WTC11 (cell line): ENCODE results near the gene PTPRN2. TPM values are rescaled to one million over a fixed set of nuclear protein-coding genes. Genes with fewer than 3 reads are reported as not detected.

Experiments
- ATAC-seq: fragments of 200-7000 bp; cut with Tn5 transposase; 2 replicates; pipeline ENCODE4 v1.10.0; 2021; ENCODE audit warnings: mild to moderate bottlenecking, moderate library complexity
- CTCF ChIA-PET: fragments of 300-600 bp; sonication (Branson Sonifier 250); formaldehyde crosslinking; loops from one replicate; lab custom pipeline; 2021; ENCODE audit warnings: antibody characterized with exemption; lab: Charles Lee
- POLR2A ChIA-PET: fragments of 350-600 bp; sonication (Branson Sonifier 250); formaldehyde crosslinking; loops from one replicate; lab custom pipeline; 2021; ENCODE audit warnings: antibody characterized with exemption; lab: Charles Lee
- DNase-seq: peaks from one replicate; pipeline ENCODE4 v3.0.0; 2021; ENCODE audit warnings: low spot score
- H3K27ac Mint-ChIP-seq: 2 replicates; pipeline ENCODE4 v1.8.0; 2021; ENCODE audit warnings: mixed read lengths
- H3K27me3 Mint-ChIP-seq: 2 replicates; pipeline ENCODE4 v1.8.0; 2021; ENCODE audit warnings: low read depth, mild to moderate bottlenecking, moderate library complexity, mixed read lengths
- H3K36me3 Mint-ChIP-seq: 2 replicates; pipeline ENCODE4 v1.8.0; 2021; ENCODE audit warnings: mixed read lengths
- H3K4me1 Mint-ChIP-seq: 2 replicates; pipeline ENCODE4 v1.8.0; 2022; ENCODE audit warnings: mixed read lengths
- H3K4me3 Mint-ChIP-seq: 2 replicates; pipeline ENCODE4 v1.8.0; 2021; ENCODE audit warnings: mild to moderate bottlenecking, moderate library complexity, mixed read lengths
- H3K9me3 Mint-ChIP-seq: 2 replicates; pipeline ENCODE4 v1.8.0; 2021; ENCODE audit warnings: mixed read lengths
- CBFB ChIP-seq: sonication (generic); formaldehyde crosslinking; IDR thresholded peaks from 2 replicates; pipeline ENCODE4 v1.8.1; 2022; ENCODE audit warnings: mild to moderate bottlenecking, low read depth, missing genetic modification reagents
- CREM ChIP-seq: sonication (generic); formaldehyde crosslinking; IDR thresholded peaks from 2 replicates; pipeline ENCODE4 v1.8.1; 2022; ENCODE audit warnings: mild to moderate bottlenecking, missing genetic modification reagents, moderate library complexity
- ESRRA ChIP-seq: sonication (generic); formaldehyde crosslinking; IDR thresholded peaks from 2 replicates; pipeline ENCODE4 v1.8.1; 2022; ENCODE audit warnings: mild to moderate bottlenecking, missing genetic modification reagents, borderline replicate concordance
- GABPB1 ChIP-seq: sonication (generic); formaldehyde crosslinking; IDR thresholded peaks from 2 replicates; pipeline ENCODE4 v1.8.1; 2023; ENCODE audit warnings: mild to moderate bottlenecking, missing genetic modification reagents
- GRHL2 ChIP-seq: fragments of 250-450 bp; sonication (Bioruptor Pico); IDR thresholded peaks from 2 replicates; pipeline ENCODE4 v1.8.0; 2022; ENCODE audit warnings: mild to moderate bottlenecking, moderate library complexity; ENCODE audit not compliant: insufficient replicate concordance, severe bottlenecking
- GTF2I ChIP-seq: fragments of 250-450 bp; sonication (Bioruptor Pico); conservative IDR thresholded peaks from 2 replicates; pipeline ENCODE4 v1.4.0; 2021; ENCODE audit warnings: mild to moderate bottlenecking
- NR2C2 ChIP-seq: sonication (generic); formaldehyde crosslinking; IDR thresholded peaks from 2 replicates; pipeline ENCODE4 v1.8.0; 2022; ENCODE audit warnings: mild to moderate bottlenecking, missing genetic modification reagents
- NR3C1 ChIP-seq: sonication (generic); formaldehyde crosslinking; conservative IDR thresholded peaks from 2 replicates; pipeline ENCODE4 v1.8.1; 2023; ENCODE audit warnings: low read depth, mild to moderate bottlenecking, missing genetic modification reagents
- OVOL2 ChIP-seq: fragments of 250-450 bp; sonication (Bioruptor Pico); IDR thresholded peaks from 2 replicates; pipeline ENCODE4 v1.9.0; 2021; ENCODE audit warnings: mild to moderate bottlenecking, borderline replicate concordance
- RORB ChIP-seq: fragments of 250-450 bp; sonication (Bioruptor Pico); IDR thresholded peaks from 2 replicates; pipeline ENCODE4 v1.9.0; 2021; ENCODE audit warnings: mild to moderate bottlenecking
- SOX15 ChIP-seq: fragments of 250-450 bp; sonication (Bioruptor Pico); IDR thresholded peaks from 2 replicates; pipeline ENCODE4 v1.9.0; 2021; ENCODE audit warnings: mild to moderate bottlenecking
- TCF7 ChIP-seq: sonication (generic); formaldehyde crosslinking; IDR thresholded peaks from 2 replicates; pipeline ENCODE4 v1.8.0; 2022; ENCODE audit warnings: mild to moderate bottlenecking, low read depth, missing genetic modification reagents, moderate library complexity
- ZNF121 ChIP-seq: sonication (generic); formaldehyde crosslinking; IDR thresholded peaks from 2 replicates; pipeline ENCODE4 v1.8.0; 2023; ENCODE audit warnings: missing genetic modification reagents
- ZNF671 ChIP-seq: fragments of 250-450 bp; sonication (Bioruptor Pico); IDR thresholded peaks from 2 replicates; pipeline ENCODE4 v1.8.0; 2021; ENCODE audit warnings: mild to moderate bottlenecking
- total RNA-seq: library from RNA; stranded (reverse); gene quantifications from 3 replicates; pipeline ENCODE4 v1.2.3, GENCODE V29; 2021
- TF ChIP-seq, protein P1 (sequence below): fragments of 250-450 bp; sonication (Bioruptor Pico); IDR thresholded peaks from 2 replicates; pipeline ENCODE4 v1.9.0; 2021; ENCODE audit warnings: moderate library complexity, mild to moderate bottlenecking, inconsistent platforms, borderline replicate concordance
- TF ChIP-seq, protein P2 (sequence below): sonication (generic); formaldehyde crosslinking; IDR thresholded peaks from 2 replicates; pipeline ENCODE4 v1.8.1; 2022; ENCODE audit warnings: mild to moderate bottlenecking, missing genetic modification reagents, moderate library complexity, borderline replicate concordance
- TF ChIP-seq, protein P3 (sequence below): fragments of 250-450 bp; sonication (Bioruptor Pico); IDR thresholded peaks from 2 replicates; pipeline ENCODE4 v1.8.0; 2021; ENCODE audit warnings: mild to moderate bottlenecking
- TF ChIP-seq, protein P4 (sequence below): sonication (generic); formaldehyde crosslinking; IDR thresholded peaks from 2 replicates; pipeline ENCODE4 v1.8.1; 2022; ENCODE audit warnings: low read depth, mild to moderate bottlenecking, moderate library complexity, missing genetic modification reagents, borderline replicate concordance
- TF ChIP-seq, protein P5 (sequence below): sonication (generic); formaldehyde crosslinking; IDR thresholded peaks from 2 replicates; pipeline ENCODE4 v1.8.1; 2023; ENCODE audit warnings: mild to moderate bottlenecking, missing genetic modification reagents
- TF ChIP-seq, protein P6 (sequence below): sonication (generic); formaldehyde crosslinking; IDR thresholded peaks from 2 replicates; pipeline ENCODE4 v1.8.1; 2023; ENCODE audit warnings: mild to moderate bottlenecking, missing genetic modification reagents
- TF ChIP-seq, protein P7 (sequence below): sonication (generic); formaldehyde crosslinking; IDR thresholded peaks from 2 replicates; pipeline ENCODE4 v1.8.1; 2023; ENCODE audit warnings: mild to moderate bottlenecking, missing genetic modification reagents, moderate library complexity

Gene PTPRN2
- total RNA-seq, 1 experiment from 2014 or later, result 4.7 TPM

DNA sequence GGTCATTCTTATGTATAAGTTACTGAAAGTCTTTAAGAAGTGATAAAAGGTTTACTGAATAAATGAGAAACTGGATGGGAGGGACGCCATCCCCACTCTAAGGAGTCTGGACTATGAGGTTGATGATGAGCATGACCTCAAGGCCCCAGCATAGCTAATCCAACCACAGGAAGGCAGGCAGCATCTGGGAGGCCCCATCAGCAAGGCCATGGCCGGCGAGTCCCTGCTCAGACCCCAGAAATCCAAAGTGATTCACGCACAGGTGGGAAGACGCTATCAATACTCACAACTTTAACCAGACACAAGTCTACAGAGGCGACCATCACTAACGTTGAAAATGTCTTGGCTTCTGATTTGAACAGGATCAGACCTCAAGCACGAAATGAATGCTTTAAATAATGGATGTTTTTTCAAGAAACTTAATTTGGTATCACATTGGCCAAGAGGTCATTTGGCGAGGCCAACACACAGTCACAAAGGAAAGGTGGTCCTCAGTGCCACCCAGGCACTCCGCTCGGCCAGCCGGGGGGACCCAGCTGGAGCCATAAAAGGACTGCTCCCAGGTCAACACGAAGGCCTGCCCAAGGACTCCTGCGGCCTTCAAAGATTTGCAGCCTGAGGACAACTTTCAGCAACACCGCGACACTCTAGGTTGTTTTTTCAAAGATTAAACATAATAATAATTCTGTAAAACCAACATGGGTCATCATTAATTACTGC is 228.5 kb downstream of the PTPRN2 start:
- peaks cover 11% of the 10 kb centered on the region for H3K36me3 Mint-ChIP-seq
- H3K27ac Mint-ChIP-seq, result no peak overlapping the region
- peaks cover 14% of the 10 kb centered on the region for H3K9me3 Mint-ChIP-seq
- TF ChIP-seq, protein P1, sequence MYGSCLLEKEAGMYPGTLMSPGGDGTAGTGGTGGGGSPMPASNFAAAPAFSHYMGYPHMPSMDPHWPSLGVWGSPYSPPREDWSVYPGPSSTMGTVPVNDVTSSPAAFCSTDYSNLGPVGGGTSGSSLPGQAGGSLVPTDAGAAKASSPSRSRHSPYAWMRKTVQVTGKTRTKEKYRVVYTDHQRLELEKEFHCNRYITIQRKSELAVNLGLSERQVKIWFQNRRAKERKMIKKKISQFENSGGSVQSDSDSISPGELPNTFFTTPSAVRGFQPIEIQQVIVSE (CRISPR knock-in tag), result no peak
- TF ChIP-seq GTF2I (no peak), NR2C2 (CRISPR knock-in tag) (no peak), CBFB (CRISPR knock-in tag) (no peak), SOX15 (no peak), ZNF671 (CRISPR knock-in tag) (no peak), NR3C1 (no peak)
- TF ChIP-seq, protein P2, sequence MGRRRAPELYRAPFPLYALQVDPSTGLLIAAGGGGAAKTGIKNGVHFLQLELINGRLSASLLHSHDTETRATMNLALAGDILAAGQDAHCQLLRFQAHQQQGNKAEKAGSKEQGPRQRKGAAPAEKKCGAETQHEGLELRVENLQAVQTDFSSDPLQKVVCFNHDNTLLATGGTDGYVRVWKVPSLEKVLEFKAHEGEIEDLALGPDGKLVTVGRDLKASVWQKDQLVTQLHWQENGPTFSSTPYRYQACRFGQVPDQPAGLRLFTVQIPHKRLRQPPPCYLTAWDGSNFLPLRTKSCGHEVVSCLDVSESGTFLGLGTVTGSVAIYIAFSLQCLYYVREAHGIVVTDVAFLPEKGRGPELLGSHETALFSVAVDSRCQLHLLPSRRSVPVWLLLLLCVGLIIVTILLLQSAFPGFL (CRISPR knock-in tag), result no peak
- TF ChIP-seq, protein P3, sequence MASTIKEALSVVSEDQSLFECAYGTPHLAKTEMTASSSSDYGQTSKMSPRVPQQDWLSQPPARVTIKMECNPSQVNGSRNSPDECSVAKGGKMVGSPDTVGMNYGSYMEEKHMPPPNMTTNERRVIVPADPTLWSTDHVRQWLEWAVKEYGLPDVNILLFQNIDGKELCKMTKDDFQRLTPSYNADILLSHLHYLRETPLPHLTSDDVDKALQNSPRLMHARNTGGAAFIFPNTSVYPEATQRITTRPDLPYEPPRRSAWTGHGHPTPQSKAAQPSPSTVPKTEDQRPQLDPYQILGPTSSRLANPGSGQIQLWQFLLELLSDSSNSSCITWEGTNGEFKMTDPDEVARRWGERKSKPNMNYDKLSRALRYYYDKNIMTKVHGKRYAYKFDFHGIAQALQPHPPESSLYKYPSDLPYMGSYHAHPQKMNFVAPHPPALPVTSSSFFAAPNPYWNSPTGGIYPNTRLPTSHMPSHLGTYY (CRISPR knock-in tag), result no peak
- peaks cover 15% of the 10 kb centered on the region for H3K27me3 Mint-ChIP-seq
- ChIA-PET CTCF (no interaction called here), POLR2A (no interaction called here)
- ATAC-seq, result no peak
- H3K4me1 Mint-ChIP-seq, result no peaks in the 10 kb centered on the region
- H3K4me3 Mint-ChIP-seq, result no peak overlapping the region
- no peak for DNase-seq

DNA sequence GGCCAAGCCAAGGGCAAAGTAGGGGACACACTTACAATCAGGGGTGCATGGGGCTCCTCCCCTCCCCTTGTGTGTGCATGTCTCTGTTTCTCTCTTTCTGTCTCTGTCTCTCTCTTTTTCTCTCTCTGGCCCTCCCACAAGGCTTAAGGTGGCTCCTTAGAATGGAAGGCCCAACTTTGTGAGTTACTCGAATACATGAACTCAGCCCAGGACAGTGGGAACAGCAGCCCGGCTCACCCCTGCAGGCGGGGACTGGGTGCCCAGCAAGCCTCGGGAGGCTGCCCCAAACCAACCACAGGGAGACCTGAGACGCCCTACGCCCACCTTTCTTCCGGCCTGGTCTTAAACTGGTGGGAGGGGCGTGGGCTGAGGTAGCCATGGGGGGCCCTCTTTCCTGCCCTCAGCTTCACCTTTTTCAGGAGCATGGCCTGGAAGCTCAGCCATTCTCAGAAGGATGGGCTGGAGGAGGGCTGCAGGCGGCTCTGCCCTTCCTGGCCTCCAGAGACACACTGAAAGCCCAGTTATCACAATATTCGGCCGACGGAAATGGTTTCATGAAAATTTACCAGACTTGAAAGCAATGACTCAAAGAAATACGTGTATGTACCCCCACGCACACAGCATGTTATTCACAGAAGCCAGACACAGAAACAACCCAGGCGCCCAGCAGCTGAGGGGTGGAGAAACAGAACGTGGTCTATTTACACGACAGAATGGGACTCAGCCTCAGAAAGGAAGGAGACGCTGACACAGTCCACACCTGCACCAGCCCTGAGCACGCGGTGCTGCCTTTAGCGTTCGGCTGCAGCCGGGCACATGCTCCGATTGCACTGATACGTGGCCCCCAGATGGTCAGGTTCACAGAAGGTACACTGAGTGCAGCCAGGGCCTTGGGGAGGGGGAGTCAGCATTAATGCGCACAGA is 229.5 kb downstream of the PTPRN2 start:
- H3K4me3 Mint-ChIP-seq, result no peak overlapping the region
- no peak overlapping the region for H3K27ac Mint-ChIP-seq
- H3K9me3 Mint-ChIP-seq, result peaks cover 16% of the 10 kb centered on the region
- TF ChIP-seq NR3C1, result no peak
- TF ChIP-seq TCF7 (CRISPR knock-in tag), result no peak
- no peak for TF ChIP-seq RORB (CRISPR knock-in tag)
- TF ChIP-seq ESRRA, result no peak
- TF ChIP-seq, all 79 proteins: peak for 0
- ChIA-PET POLR2A (no interaction called here), CTCF (no interaction called here)
- Mint-ChIP-seq H3K36me3 (peaks cover 14% of the 10 kb centered on the region), H3K4me1 (peaks cover 7% of the 10 kb centered on the region), H3K27me3 (peaks cover 24% of the 10 kb centered on the region)
- ATAC-seq (no peak), DNase-seq (no peak)

DNA sequence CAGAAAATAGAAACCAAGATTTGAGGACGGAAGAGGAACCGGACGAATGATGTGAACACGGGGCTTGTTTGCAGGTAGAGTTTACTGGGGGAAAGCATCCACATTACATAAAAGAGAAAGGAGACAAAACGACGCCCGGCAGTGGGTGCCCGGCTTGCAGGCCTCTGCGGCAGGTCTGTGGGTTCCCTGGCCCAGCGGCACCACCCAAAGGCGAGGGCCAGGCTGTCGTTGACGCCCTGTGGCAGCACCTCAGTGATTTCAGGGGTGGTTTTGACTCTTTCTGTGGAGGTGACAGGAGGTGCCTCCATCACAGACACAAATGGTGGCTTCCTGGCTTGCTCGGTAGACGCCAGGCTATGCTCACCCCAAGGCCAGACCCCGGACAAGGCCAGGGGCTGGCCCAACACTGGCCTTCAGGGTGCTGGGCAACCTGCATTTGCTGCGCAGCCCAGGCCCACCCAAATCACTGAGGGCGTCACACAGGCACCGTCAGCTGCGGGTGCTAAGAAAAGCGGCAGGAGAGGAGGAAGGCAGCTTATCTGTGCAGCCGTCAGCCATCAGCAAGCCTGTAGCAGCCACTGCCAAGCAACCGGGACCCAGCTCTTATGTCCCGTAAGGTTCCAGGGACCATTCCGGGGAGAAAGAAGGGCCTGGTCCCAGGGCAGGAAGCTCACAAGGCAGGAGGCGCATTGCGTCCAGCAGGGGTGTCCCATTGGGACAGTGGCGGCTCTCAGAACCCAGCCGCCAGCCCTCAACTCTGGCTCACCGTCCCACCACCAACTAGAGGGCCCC is 230.3 kb downstream of the PTPRN2 start:
- ChIA-PET POLR2A (no interaction called here), CTCF (interaction anchor here (1.5 kb wide), 1 partner anchor 48 kb away, joined by 3 read pairs; no protein-coding TSS in a partner anchor)
- Mint-ChIP-seq H3K27me3 (peaks cover 33% of the 10 kb centered on the region), H3K4me3 (no peak overlapping the region), H3K9me3 (peaks cover 16% of the 10 kb centered on the region), H3K36me3 (peaks cover 14% of the 10 kb centered on the region), H3K27ac (no peak overlapping the region), H3K4me1 (peaks cover 15% of the 10 kb centered on the region)
- ATAC-seq (no peak), DNase-seq (no peak)
- TF ChIP-seq ZNF121 (CRISPR knock-in tag) (no peak), GRHL2 (CRISPR knock-in tag) (no peak), OVOL2 (no peak), CREM (CRISPR knock-in tag) (no peak), GABPB1 (CRISPR knock-in tag) (no peak), ESRRA (no peak)
- TF ChIP-seq, protein P4, sequence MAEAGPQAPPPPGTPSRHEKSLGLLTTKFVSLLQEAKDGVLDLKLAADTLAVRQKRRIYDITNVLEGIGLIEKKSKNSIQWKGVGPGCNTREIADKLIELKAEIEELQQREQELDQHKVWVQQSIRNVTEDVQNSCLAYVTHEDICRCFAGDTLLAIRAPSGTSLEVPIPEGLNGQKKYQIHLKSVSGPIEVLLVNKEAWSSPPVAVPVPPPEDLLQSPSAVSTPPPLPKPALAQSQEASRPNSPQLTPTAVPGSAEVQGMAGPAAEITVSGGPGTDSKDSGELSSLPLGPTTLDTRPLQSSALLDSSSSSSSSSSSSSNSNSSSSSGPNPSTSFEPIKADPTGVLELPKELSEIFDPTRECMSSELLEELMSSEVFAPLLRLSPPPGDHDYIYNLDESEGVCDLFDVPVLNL (CRISPR knock-in tag), result no peak
- TF ChIP-seq, protein P5, sequence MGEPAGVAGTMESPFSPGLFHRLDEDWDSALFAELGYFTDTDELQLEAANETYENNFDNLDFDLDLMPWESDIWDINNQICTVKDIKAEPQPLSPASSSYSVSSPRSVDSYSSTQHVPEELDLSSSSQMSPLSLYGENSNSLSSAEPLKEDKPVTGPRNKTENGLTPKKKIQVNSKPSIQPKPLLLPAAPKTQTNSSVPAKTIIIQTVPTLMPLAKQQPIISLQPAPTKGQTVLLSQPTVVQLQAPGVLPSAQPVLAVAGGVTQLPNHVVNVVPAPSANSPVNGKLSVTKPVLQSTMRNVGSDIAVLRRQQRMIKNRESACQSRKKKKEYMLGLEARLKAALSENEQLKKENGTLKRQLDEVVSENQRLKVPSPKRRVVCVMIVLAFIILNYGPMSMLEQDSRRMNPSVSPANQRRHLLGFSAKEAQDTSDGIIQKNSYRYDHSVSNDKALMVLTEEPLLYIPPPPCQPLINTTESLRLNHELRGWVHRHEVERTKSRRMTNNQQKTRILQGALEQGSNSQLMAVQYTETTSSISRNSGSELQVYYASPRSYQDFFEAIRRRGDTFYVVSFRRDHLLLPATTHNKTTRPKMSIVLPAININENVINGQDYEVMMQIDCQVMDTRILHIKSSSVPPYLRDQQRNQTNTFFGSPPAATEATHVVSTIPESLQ, result no peak
- TF ChIP-seq, protein P6, sequence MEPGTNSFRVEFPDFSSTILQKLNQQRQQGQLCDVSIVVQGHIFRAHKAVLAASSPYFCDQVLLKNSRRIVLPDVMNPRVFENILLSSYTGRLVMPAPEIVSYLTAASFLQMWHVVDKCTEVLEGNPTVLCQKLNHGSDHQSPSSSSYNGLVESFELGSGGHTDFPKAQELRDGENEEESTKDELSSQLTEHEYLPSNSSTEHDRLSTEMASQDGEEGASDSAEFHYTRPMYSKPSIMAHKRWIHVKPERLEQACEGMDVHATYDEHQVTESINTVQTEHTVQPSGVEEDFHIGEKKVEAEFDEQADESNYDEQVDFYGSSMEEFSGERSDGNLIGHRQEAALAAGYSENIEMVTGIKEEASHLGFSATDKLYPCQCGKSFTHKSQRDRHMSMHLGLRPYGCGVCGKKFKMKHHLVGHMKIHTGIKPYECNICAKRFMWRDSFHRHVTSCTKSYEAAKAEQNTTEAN, result no peak
- TF ChIP-seq, protein P7, sequence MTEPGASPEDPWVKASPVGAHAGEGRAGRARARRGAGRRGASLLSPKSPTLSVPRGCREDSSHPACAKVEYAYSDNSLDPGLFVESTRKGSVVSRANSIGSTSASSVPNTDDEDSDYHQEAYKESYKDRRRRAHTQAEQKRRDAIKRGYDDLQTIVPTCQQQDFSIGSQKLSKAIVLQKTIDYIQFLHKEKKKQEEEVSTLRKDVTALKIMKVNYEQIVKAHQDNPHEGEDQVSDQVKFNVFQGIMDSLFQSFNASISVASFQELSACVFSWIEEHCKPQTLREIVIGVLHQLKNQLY (CRISPR knock-in tag), result no peak
